ENCODE measurements around the gene TNS4.
"Not testable (repeated sequence)": the region's sequence is repeated elsewhere in the genome, so short reads cannot be mapped to it uniquely, and the experiment has no call there.

Gene TNS4, protein sequence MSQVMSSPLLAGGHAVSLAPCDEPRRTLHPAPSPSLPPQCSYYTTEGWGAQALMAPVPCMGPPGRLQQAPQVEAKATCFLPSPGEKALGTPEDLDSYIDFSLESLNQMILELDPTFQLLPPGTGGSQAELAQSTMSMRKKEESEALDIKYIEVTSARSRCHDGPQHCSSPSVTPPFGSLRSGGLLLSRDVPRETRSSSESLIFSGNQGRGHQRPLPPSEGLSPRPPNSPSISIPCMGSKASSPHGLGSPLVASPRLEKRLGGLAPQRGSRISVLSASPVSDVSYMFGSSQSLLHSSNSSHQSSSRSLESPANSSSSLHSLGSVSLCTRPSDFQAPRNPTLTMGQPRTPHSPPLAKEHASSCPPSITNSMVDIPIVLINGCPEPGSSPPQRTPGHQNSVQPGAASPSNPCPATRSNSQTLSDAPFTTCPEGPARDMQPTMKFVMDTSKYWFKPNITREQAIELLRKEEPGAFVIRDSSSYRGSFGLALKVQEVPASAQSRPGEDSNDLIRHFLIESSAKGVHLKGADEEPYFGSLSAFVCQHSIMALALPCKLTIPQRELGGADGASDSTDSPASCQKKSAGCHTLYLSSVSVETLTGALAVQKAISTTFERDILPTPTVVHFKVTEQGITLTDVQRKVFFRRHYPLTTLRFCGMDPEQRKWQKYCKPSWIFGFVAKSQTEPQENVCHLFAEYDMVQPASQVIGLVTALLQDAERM

DNA sequence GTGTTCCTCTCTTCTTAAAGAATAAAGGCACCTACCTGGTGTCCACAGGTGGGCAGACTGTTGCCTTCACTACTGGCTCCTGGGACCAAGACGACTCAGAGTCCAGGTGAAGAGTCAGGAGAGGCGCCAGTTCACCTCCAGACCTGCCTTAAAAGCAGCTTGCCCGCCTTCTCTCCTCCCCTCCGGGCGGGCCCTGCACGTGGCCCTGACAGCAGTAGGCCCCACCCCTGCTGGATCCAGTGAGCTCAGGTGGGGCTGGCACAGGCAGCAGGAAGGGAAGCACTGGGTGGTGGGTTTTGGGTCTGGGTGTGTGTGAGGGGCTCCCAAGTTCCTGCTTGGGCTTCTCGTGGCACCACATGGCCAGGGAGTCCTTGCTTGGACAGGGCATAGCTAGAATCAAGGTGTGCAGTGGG is at the start of gene TNS4:
Gene TNS4, minus strand, starts transcription at position 125 of the 413 bp plus-strand sequence. CDS start 5,198 bp downstream, outside the sequence.
- no peak for DNase-seq (ENCODE audit: low spot score)

DNA sequence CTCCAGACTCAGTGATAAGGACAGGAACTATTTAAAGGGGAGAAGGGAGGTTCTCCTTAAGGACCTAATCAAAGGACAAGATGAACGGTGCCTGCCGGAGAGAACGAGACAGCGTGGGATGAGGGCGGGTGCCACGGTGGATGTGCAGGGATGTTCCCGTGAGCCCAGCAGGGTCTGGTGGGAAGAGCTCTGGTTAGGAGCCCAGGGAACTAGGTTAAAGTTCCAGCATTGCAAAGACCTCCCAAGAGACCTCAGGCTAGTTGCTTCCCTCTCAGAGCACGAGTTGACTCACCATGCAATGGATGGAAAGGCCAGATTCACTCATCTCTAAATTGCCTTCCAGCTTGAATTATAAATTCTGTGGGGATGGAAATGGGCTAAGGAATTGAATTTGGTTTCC is 49.2 kb upstream of the TNS4 start:
- DNase-seq (ENCODE audit: low spot score) = peak; percentile 83

DNA sequence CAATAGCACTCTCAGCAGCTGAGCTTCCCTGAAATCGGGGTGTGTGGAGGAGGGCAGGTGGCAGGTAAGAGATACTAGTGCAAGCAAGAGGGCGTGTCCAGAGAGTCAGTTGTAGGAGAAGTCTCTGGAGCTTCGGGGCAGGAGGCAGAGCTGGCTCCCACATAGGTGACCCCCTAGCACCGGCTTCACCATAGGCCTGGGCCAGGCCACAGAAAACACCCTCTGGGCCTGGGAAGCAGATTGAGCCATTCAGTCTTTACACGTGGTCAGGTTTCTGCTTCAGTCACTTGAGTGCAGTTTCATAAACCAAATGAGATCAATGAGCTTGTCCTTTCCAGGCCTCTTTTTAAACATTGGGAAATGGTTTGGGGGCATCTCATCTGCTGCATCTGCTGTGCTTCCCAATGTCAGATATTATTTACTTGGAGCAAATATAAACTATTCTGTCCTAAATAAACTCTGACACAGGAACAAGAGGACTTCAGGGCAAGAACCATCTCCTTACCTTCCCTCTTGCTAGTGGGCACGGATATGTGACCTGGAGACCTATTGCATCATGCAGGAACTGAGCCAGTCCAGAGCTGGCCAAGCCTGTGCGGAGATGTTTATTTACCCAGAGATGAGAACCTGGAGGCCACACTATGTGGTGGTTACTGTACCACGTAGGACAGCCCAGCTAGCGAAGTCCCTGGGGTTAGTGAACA is 47.7 kb upstream of the TNS4 start:
- peak; percentile 77 for DNase-seq (ENCODE audit: low spot score)

DNA sequence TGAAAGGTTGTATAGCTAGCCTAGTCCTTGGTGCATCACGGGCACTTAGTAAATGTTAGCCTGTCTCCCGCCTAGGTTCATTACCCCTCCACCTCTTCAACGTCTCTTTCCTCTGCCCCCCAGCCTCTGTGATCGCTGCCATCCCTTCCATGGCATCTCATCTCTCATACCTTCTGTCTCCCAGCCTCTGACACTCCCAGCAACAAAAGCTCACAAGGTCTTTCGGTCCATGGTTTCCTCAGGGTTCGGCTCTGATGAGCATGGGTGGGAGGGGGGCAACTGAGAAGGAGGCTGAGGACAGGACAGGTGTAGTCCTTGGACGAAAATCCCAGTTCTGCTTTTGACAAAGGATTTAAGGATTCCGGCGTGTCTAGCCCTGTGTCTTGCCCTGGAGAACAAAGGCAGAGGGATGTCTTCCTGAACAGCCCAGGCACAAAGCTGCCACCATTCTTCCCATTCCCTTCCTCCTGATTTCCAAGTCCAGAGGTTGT is 47.1 kb upstream of the TNS4 start:
- no peak for DNase-seq (ENCODE audit: low spot score)

DNA sequence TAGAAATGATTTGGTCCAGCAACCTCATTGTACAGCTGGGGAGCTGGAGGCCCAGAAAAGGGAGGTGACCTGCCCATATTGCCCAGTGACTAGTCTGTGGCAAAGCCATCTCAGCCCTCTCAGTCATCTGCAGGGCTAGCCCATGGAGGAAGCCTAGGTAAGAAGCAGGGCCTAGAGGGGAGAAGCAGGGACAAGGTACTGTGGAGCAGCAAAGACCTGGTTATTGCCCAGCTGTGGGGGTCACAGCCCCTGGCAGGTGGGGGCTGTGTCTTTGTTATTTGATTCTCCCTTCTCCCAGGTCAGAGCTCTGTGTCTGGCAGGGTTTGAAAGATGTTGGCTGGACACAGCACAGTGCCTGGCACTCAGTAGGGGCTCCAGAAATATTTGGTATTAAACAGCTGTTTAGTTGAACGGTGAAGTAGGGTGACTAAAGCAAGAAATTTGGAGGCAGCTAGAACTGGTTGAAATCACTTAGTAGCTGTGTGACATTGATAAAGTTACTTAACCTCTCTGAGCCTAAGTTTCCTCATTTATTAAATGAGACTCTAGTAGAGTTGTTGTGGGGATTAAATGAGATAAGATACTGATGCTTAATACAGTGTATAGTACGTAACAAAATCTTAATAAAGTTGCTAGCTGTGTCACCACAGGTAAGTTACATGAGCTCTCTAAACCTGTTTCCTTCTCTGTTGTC is 46.5 kb upstream of the TNS4 start:
- DNase-seq (ENCODE audit: low spot score) = no peak

DNA sequence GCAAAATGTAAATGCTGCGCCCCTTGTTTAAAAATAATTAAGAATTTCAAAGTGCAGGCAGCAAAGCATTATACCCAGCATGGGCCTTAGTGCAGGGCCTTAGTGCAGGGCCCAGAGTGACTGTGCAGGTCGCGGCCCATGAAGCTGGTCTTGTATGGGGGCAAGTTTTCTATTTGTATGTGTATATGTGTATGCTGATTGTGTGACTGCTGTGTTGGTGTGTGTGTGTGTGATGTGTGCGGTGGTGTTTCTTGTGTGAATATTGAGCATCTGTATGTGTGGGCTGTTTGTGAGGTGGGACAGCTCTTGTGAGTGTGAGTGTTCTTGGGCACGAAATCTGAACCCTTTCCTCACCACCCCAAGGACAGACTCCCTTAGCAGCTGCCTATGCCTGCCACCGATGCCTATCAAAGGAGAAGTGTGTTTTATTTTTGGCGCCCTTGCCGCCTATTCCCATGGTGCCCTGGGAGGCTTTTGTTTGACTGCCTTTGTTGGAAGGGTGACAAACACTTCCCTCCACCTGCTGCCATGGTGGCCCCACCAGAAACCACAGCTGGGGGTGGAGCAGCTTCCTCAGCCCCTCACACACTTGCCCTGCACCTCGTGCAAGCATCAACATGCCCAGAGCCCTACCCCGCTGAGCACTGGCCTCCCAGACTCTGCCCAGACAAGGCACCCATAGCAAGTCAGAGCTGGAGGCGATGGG is 45.8 kb upstream of the TNS4 start:
- DNase-seq (ENCODE audit: low spot score) = no peak

DNA sequence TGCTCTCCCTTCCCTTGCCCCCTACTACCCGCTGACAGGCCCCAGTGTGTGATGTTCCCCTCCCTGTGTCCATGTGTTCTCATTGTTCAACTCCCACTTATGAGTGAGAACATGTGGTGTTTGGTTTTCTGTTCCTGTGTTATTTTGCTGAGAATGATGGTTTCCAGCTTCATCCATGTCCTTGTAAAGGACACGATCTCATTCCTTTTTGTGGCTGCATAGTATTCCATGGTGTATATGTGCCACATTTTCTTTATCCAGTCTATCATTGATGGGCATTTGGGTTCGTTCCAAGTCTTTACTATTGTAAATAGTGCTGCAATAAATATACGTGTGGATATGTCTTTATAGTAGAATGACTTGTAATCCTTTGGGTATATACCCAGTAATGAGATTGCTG is 45.1 kb upstream of the TNS4 start:
- not testable (repeated sequence) for DNase-seq (ENCODE audit: low spot score)

DNA sequence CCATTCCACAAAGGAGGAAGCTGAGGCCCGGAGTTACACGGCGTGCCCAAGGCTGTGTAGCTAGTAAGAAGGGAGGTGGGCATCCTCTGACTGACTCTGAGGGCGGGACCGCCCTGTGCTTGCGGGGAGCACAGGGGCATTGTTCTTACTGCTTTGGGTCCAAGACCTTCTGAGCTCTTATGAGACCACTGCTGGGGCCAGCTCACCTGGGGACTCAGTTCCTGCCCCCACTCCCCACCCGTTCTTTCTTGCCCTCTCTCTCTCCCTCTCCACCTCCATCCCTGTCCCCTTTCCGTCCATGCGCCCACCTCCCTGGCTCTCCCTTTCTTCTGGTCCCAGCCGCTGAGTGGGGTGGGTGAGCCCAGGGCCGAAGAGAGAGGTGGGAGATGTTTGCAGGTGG is 44.2 kb upstream of the TNS4 start:
- no peak for DNase-seq (ENCODE audit: low spot score)

DNA sequence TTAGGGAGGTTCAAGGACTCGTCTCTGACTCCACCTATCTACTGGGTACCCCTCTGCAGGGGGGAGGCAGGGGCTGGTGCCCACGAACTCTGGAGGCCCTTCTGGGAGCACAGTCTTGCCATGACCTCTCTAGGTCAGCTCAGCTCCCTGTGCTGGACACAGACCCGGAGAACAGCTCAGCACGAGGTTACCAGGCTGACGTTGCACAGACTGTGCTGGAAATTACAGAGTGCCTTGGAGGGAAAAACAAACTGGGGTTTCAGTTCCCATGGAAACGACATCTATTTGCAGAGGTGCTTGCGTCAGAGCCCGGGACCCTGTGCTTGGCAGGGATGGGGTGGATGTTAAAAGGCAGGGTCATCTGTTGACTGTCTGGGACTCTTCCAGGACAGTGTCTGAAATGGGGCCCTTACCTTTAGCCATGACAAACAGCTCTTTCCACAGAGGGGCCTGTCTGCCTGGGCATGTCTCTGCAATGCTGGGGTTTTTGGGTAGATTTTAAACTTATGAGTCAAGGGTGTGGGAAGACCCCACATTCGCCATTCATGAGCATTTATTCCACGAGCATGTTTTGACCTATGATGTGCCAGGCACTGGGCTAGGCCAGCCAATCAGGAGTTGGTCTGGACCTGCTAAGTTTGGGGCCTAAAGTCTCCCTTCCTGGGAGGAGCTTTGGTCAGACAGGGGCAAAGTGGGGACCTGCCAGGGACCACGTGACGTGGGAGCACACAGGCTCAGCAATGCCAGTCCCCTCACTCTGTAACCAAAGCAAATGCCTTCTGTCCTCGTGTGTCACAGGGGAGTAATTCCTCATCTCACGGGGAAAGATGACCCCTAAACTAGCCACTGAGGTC is 41.4 kb upstream of the TNS4 start:
- DNase-seq (ENCODE audit: low spot score) = peak; percentile 97

DNA sequence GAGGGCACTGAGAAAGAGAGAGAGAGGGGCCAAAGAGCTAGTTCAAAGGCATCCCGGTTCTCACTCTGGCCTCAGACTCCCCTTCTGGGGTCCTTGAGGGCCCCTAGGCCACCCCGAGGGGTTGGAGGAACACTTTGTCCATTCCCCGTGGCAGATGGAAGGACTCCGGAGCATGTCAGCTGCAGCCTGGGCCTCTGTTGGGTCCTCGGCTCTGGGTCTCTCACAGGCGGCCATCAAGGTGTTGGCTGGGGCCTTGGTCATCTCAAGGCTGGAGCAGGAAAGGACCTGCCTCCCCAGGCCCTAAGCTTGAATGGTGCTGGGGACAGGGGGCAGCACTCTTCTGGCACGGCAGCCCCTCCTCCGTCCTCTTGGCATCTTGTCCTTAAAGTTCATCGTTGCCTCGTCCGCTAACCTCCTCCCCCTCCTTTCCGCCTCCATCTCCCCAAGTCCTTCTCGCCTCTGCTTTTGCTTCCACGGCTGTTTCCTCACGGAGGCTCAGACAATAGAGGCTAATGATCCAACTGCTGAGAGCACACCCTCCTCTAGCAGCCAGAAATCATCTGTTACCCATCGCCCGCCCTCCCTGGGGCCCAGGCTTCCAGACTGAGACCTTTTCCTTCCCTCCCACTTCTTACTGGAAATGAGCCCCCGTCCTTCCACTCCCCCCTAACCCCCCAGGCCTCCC is 40.6 kb upstream of the TNS4 start:
- no peak for DNase-seq (ENCODE audit: low spot score)

DNA sequence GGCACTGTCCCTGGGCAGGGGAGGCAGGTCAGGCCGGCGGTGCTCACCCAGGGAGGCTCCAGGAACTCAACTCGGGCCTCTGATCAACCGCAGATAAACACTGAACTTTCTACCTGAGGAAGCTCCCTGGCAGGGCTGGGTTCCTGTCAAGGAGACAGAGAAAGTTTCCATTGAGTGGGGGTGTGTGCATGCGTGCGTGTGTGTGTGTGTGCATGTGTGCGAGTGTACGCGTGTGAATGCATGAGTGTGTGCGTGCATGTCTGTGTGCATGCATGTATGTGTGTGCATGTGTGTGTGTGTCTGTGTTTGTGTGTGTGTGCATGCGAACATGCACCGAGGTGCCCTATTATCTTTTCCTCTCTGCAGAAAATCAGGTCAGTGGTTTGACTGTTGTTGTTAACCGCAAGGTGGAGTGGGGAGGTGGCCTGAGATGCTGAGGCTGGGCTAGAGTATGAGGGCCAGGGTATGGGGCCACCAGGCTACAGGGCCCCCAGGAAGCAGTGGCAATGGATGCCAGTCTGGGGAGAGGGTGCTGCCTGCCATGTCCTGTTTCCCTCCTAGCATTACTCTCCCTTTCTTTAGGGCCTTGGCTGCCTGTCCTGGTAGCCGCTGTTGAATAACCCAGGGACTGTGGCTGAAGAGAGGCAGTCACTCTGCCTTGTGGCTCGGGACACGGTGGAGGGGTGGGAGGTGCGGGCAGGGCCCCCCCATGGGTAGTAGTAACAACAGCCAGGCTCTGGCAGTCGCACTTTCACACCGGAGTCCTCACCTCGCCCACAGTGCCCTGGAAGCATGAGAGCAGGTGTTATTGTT is 39.8 kb upstream of the TNS4 start:
- no peak for DNase-seq (ENCODE audit: low spot score)

DNA sequence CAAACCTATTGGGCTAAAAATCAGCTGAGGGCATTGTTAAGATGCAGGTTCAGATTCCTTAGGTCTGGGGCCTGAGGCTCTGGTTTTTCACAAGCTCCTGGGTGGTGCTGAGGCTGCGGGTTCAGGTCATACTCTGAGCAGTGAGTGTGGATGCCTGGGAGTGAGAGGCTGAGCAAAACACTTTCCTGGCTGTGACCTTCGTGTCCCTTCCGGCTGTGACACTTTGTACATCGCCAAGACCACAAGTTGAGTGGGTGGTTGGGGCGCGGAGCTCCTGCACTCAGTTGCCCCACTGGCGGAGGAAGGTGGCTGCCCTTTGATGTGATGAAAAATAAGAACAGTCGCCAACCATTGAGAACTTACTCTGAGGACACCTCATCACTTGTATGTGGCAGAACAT is 39.0 kb upstream of the TNS4 start:
- DNase-seq (ENCODE audit: low spot score) = no peak

DNA sequence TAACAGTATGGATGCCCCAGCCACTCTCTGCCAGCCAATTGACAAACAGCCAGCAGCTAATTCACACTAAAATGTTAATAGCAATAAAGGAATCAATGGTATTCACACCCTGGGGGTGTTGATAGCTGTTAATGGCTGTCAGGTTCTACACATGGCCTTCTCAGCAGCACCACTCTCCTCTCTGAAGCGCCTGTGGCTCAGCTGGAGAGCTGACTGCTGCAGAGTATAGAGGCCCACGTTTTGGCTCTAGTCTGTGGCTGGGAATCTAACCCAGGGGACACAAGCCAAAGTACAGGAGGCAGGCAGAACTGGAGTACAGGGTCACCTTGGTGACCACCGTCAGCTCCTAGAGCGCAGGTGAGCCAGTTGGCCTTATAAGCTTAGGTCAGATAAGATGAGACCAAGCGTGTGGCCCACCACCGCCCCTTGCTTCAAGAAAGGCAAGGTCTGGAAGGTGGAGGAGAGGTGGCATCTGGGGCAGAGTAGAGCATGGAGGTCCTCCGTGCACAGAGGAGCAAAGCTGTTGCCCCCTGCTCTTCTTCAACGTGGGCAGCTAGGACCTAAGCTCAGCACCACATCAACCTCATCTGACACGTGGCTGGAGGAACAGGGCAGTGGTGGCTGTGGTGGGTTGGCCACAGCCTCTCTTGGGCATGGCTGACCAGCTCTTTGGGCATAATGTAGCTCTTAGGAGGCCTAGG is 38.4 kb upstream of the TNS4 start:
- DNase-seq (ENCODE audit: low spot score) = no peak

DNA sequence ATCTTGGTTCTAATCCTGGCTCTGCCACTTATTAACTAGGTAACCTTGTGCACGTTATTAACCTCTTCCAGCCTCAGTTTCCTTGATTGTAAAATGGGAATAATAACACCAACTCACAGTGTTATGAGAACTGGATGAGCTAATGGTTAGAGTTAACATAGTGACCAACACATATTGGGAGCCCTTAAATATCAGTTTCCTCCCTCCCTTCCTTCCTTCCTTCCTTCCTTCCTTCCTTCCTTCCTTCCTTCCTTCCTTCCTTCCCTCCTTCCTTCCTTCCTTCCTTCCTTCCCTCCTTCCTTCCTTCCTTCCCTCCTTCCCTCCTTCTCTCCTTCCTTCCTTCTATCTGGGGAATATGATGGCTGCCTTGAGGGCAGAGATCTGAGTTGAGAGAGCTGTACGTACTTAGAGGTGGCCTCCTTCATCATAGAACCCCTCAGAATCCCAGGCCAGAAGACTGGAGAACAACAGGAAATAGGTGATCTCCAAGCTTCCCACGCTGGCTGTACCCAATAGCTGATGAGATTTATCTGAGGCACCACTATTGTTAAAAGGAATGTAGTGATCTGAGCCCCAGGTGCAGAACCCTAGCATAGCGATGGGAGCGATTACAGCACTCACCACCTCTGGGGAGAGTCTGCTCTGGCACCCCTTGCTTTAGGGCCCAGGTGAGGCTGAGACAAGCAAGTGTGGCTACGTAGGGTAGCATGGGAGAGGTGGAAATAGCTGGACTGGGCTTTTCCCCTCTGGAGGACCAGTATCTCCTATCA is 37.7 kb upstream of the TNS4 start:
- DNase-seq (ENCODE audit: low spot score) = no peak

DNA sequence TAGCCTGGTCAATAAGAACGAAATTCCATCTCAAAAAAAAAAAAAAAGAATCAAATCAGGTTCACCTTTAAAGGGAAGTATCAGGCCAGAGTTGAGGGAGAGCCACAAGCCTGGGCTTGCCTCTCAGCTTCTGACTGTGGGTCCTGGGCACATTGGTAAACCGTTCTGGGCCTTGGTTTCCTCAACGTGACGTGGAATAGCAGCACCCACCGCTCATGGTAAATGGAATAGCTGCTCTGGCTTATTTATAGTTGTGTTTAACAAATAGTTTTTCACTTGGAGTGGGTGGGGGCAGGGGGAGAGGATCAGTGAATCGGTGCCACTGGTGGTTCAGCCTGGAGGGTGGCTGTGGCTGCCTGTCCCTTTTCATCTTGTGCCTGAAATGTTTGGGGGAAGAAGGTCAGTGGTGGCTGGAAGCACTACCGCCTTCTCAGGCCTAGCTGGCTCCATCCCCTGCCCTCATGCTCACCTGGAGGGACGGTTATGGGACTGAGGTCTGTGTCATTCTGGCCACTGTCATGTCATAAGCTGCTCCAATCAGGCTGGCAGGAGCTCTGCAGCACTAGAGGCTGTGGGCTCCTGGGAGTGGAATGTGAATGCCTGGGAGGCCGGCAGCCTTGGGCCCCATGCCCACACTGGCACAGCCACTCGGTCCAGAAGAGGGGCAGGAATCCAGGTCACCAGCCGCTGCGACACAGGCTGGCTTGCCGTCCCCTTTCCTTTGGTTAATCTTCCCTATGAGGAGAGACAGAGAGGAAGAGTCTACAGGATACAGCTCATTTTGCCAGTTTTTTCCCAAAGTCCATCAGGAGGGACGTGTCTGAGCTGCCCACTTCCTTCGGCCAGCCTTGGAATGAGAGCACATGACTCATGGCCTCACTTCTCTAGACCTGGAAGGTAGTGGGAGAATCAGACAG is 36.9 kb upstream of the TNS4 start:
- no peak for DNase-seq (ENCODE audit: low spot score)

Measured in hepatic stellate cell (primary cell).